HUES6 (cell line): ENCODE data around the gene RS1.

Experiments
- H3K27ac ChIP-seq: 2 replicates; pipeline ENCODE4 v1.7.0; 2013; ENCODE audit warnings: low read depth, mild to moderate bottlenecking, low read length, inconsistent platforms
- H3K27me3 ChIP-seq: 2 replicates; pipeline ENCODE4 v1.6.1; 2013; ENCODE audit warnings: low read length; ENCODE audit not compliant: control insufficient read depth, insufficient read depth
- H3K36me3 ChIP-seq: 2 replicates; pipeline ENCODE4 v1.6.1; 2013; ENCODE audit warnings: low read length; ENCODE audit not compliant: control insufficient read depth, insufficient read depth
- H3K4me1 ChIP-seq: 2 replicates; pipeline ENCODE4 v1.6.1; 2013; ENCODE audit warnings: low read length; ENCODE audit not compliant: control insufficient read depth, insufficient read depth
- H3K4me3 ChIP-seq: 2 replicates; pipeline ENCODE4 v1.5.1; 2013; ENCODE audit warnings: low read depth, low read length
- H3K9ac ChIP-seq: one replicate; pipeline ENCODE4 v1.6.1; 2013; ENCODE audit warnings: mild to moderate bottlenecking, low read length
- H3K9me3 ChIP-seq: 2 replicates; pipeline ENCODE4 v1.6.1; 2013; ENCODE audit warnings: low read depth, low read length; ENCODE audit not compliant: control insufficient read depth, insufficient read depth

The RS1 gene

DNA sequence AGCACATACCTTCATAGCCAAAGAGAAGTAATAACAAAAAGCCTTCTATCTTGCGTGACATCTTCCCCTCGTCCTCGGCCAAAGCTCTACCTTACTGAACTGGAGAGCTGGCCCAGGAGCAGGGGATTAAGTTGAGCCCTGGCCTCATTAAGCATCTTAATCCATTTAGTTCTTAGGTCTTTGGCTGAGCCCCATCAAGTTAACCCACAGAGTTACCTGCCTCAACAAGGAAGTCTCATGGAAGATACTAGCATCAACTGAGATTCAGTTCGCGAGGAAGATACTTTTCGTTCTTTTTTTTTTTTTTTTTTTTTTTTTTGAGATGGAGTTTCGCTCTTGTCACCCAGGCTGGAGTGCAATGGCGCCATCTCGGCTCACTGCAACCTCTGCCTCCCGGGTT, at the start of gene RS1:
Gene RS1, minus strand, starts transcription at position 101 of the 400 bp plus-strand sequence. Its CDS starts 40 bp downstream, at position 61.
- H3K9me3 ChIP-seq: no peaks in the 10 kb centered on the region
- no peak within 1 kb of the TSS for H3K4me3 ChIP-seq
- peaks cover 12% of the 10 kb centered on the region for H3K4me1 ChIP-seq
- H3K9ac ChIP-seq: no peak within 1 kb of the TSS
- H3K27me3 ChIP-seq: no peaks in the 10 kb centered on the region; the same call in 1 of the 2 replicates
- H3K36me3 ChIP-seq: no peaks in the 10 kb centered on the region
- H3K27ac ChIP-seq: no peak within 1 kb of the TSS

DNA sequence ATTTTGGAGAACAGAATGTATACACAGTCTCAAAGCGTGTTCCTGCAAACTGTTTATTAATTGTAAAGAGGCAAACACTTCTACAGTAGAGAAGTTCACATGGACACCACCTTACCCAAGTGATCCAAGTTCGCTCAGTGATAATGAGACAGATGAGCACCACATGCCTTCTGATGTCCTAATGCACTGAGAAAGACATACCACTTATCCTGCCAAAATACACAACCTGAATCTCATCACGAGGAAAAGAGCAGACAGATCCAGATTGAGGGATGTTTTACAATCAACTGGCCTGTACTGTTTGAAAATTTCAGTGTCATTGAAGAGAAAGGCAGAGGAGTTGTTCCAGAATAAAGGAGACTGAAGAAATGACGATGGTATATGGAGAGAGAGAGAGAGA, 47.9 kb upstream of the RS1 start:
- peaks cover 12% of the 10 kb centered on the region for H3K4me1 ChIP-seq
- H3K36me3 ChIP-seq: no peaks in the 10 kb centered on the region
- H3K4me3 ChIP-seq: no peak overlapping the region
- H3K9me3 ChIP-seq: no peaks in the 10 kb centered on the region
- no peak overlapping the region for H3K27ac ChIP-seq
- no peaks in the 10 kb centered on the region for H3K27me3 ChIP-seq
- no peak overlapping the region for H3K9ac ChIP-seq

DNA sequence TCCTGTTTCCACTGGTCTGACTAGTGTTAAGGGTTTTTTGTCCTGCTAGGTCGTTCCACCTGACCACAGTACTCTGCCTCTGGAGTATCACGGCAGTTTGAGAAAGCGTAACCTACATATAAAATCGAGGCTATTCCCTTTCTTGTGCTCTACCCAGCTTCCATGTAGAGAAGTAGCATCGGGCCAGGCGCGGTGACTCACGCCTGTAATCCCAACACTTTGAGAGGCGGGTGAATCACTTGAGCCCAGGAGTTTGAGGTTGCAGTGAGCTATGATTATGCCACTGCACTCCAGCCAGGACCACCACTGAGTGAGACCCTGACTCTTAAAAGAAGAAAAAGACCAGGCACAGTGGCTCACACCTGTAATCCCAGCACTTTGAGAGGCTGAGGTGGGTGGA, 43.0 kb upstream of the RS1 start:
- Histone ChIP-seq H3K27me3 (no peaks in the 10 kb centered on the region), H3K9ac (no peak overlapping the region), H3K27ac (no peak overlapping the region), H3K4me1 (peaks cover 3% of the 10 kb centered on the region; the same call in 1 of the 2 replicates), H3K36me3 (no peaks in the 10 kb centered on the region), H3K4me3 (no peak overlapping the region), H3K9me3 (no peaks in the 10 kb centered on the region; the same call in 1 of the 2 replicates)

DNA sequence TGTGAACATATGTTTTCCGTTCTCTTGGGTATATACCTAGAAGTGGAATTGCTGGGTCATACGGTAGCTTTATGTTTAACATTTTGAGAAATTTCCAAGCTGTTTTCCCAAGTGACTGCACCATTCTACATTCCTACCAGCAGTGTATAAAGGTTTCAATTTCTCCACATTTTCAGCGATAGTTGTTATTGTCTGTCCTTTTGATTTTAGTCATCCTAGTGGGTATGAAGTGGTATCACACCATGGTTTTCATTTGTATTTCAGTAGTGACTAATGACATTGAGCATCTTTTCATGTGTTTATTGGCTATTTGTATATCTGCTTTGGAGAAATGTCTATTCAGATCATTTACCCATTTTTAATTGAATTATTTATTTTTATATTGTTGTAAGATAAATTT, 37.9 kb upstream of the RS1 start:
- H3K4me1 ChIP-seq: peaks cover 2% of the 10 kb centered on the region; the same call in 1 of the 2 replicates
- no peak overlapping the region for H3K4me3 ChIP-seq
- H3K27me3 ChIP-seq: no peaks in the 10 kb centered on the region
- H3K9ac ChIP-seq: no peak overlapping the region
- H3K36me3 ChIP-seq: no peaks in the 10 kb centered on the region
- H3K27ac ChIP-seq: no peak overlapping the region
- no peaks in the 10 kb centered on the region; the same call in 1 of the 2 replicates for H3K9me3 ChIP-seq

DNA sequence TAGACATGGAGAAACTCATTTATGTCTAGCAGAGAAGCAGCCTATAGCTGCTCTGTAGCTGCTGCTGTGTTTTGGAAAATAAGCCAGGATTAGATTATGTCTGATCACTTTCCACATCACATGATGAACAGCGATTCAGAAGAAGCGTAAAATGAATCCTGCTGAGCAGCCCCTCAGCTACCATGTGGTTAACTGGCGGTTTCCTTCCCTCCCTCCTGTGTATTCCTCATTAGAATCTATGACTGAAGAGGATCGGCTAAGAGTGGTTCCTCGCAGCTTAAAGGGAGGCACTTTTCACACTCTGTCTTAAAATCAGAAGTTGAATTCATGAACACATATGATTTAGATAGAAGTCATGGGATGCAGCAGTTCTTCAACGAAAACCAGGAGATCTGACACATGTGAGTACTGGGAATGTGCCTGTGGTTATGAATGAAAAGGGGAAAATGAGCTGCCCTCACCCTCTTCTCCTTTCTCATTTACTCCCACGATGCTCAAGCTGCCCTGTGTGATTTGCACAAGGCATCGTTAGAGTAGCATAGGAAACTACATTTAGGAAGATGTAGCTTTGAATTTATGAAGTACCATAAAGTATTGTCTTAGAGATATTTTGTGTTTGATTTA, 35.6 kb upstream of the RS1 start, which contains the start of gene PPEF1:
Gene PPEF1, plus strand, starts transcription at position 220 of the 624 bp plus-strand sequence. Its CDS starts 136 bp downstream, at position 356.
- Histone ChIP-seq H3K4me3 (no peak within 1 kb of the TSS), H3K27me3 (no peaks in the 10 kb centered on the region), H3K27ac (no peak within 1 kb of the TSS), H3K9me3 (no peaks in the 10 kb centered on the region), H3K9ac (no peak within 1 kb of the TSS), H3K4me1 (peaks cover 5% of the 10 kb centered on the region), H3K36me3 (no peaks in the 10 kb centered on the region)

DNA sequence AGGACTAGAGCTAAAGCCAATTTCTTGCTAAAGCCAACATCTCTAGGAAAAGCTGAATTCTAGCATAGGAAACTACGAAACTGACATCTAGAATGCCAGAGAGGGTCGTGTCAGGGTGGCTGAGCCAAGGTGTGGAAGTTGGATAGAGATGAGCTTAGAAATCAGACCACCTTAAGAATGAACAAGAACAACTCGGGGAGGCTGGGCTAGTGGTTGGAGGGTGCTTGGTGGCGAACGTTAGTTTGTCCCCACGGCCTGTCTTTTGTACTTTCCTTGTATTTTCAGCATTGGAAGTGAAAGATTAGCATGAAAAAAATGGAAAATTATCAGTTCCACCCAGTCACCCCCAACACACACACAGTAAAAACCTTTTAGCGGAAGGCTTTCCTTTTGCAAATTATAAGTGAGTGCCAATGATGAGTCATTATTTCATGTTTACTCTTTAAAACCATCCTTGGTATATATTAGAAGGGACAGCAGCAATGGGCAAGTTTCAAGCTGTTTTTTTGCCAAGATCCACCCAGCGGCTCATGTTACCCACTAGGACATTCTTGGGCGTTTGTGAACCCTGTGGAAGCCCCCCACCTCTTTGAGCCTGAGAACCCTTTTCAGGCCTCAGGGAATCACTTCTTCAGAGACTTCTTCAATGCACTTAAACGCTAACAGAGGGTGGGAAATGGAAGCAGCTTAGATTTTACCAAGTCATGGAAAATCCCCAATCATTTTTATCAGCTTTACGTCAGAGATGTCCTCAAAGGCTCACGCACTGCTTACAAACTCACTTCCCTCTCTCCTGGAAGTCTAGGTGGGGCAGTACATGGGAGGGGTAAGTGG, 30.7 kb upstream of the RS1 start:
- no peak overlapping the region for H3K27ac ChIP-seq
- H3K4me3 ChIP-seq: no peak overlapping the region
- H3K36me3 ChIP-seq: no peaks in the 10 kb centered on the region
- no peaks in the 10 kb centered on the region for H3K9me3 ChIP-seq
- no peak overlapping the region for H3K9ac ChIP-seq
- H3K4me1 ChIP-seq: peaks cover 12% of the 10 kb centered on the region
- H3K27me3 ChIP-seq: no peaks in the 10 kb centered on the region

DNA sequence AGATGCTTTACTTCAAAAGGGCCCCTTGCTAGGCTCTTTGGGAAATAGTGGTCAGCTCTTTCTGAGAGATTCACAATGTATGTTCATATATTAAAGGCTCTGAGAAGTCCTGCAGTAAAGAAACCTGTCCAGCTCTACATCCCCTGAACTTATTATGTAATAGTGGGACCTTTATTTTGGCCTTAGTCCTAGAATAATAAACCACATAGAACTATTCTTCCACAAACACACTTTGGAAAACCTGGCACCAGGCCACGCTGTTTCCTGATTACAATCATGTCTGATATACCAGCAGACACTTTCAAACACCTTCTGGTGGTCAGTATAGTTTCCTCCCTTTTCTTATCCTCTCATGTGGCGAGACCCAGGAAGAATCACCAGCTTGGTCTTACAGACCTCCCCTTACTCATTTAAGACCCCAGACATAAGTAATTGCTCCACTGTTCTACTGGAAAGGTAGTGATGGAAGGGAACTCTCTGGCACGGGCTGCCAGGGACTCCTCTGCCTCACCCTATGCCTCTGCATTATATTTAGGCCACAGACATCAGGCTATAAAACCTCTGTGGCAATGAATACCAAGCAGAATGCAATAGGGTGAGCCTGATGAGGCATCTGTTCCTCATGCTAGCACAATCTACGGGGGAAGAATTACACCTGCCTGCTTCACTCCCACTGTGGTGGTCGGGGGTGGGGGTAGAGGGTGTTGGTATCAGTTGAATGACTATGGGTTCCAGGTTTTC, 29.9 kb upstream of the RS1 start:
- Histone ChIP-seq H3K9me3 (no peaks in the 10 kb centered on the region), H3K27ac (no peak overlapping the region), H3K27me3 (no peaks in the 10 kb centered on the region), H3K36me3 (no peaks in the 10 kb centered on the region), H3K4me3 (no peak overlapping the region), H3K9ac (no peak overlapping the region), H3K4me1 (peaks cover 12% of the 10 kb centered on the region)

DNA sequence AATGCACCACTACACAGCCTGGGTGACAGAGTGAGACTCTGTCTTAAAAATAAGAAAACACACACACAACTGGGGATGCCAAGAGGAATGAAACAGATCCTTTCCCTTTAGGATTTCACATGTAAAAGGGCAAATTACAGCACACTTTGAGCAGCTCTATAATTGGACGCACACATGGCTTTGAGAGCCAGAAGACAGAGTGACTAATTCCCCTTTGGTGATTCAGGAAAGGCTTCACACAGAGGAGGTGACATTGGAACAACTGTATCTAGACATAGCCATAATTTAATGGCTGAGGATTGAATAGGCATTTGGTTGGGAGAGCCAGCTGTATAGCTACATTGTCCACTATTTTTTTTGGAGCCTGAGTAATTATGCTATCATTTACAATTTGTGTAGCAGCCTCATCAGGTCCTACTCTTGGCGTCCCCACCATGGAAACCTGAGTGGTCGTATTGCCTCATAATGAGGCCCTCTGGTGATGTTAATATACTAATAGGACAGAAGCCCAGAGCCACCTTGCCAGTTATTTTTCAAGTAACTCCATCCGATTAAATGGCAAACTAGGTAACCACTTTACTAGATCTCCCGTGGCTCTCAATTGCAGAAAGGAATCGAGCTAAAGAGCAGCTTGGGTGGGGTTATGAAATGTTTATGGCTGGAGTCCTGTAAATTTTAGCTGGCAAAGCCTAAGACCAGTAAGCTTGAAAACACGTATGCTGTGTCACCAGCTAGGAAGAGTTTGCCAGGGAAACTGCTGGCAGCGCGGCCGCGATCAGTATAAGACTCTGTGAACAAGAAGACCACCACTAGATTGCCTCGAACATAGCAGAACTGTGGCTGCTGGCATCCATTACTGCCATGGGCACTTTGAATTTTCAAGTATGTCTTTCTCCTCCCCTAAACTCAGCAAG, 27.1 kb upstream of the RS1 start:
- no peak overlapping the region for H3K4me3 ChIP-seq
- H3K9me3 ChIP-seq: peaks cover 10% of the 10 kb centered on the region
- no peak overlapping the region for H3K9ac ChIP-seq
- no peaks in the 10 kb centered on the region for H3K36me3 ChIP-seq
- H3K4me1 ChIP-seq: peaks cover 12% of the 10 kb centered on the region
- no peaks in the 10 kb centered on the region for H3K27me3 ChIP-seq
- H3K27ac ChIP-seq: no peak overlapping the region

DNA sequence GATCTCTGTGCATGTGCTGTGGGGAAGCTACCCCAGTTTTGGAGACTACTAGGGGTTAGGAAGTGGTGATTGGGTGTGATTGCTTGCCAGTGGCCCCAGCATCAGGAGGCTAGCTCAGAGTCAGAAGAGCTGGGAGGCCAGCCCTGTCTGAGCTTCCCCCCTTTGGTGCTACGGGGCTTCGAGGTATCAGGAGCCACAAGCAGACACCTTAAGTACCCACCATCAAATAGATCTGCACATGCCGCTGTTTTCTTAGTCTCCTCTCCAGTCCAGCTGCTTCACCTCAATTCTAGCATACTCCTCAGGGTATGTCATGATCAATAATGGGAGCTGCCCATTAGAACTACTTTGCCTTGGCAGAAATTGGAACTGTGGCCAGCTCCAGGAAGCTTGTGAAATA, 24.7 kb upstream of the RS1 start:
- Histone ChIP-seq H3K27me3 (no peaks in the 10 kb centered on the region), H3K9ac (no peak overlapping the region), H3K27ac (no peak overlapping the region), H3K4me3 (no peak overlapping the region), H3K9me3 (peaks cover 10% of the 10 kb centered on the region), H3K36me3 (no peaks in the 10 kb centered on the region), H3K4me1 (0 out of 2 replicates have a peak, but pooled peaks cover 4% of the 10 kb centered on the region)

DNA sequence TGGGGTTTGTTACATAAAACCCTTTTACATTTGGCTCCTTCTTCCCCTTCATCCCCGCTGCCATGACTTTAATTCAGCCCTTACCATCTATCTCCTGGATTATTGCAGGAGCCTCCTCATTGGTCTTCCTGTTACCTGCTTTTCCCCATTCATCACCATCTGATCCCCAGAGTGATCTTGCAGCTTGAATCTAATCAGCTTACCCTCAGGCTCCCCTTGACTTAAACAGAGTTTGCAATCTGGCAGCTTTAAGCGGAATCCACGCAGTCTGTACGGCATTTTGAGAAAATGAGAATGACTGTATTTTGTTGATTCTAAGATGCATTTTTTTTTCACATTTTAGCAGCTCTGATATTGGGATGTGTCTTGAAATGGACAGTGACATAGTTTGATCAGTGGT, 20.6 kb upstream of the RS1 start:
- Histone ChIP-seq H3K4me1 (no peaks in the 10 kb centered on the region), H3K36me3 (no peaks in the 10 kb centered on the region), H3K9ac (no peak overlapping the region), H3K27me3 (no peaks in the 10 kb centered on the region), H3K9me3 (peaks cover 10% of the 10 kb centered on the region), H3K27ac (no peak overlapping the region), H3K4me3 (no peak overlapping the region)
